SH-SY5Y (cell line): ENCODE measurements around the gene GNAI2.

ENCODE experiments used
- GATA2 ChIP-seq: IDR thresholded peaks from 2 replicates; pipeline ENCODE4 v1.6.1; 2011; ENCODE audit warnings: mild to moderate bottlenecking, low read depth, low read length
- GATA3 ChIP-seq: IDR thresholded peaks from 2 replicates; pipeline ENCODE4 v1.6.1; 2011; ENCODE audit warnings: low read depth, mild to moderate bottlenecking, low read length, moderate library complexity

- TF ChIP-seq GATA2: no peak
- no peak for TF ChIP-seq GATA3
These were observed 29.0 kb downstream of the GNAI2 start for GRCh38 chr3:50264964-50265485.
